ENCODE results near the gene ABI1.

Gene ABI1

DNA sequence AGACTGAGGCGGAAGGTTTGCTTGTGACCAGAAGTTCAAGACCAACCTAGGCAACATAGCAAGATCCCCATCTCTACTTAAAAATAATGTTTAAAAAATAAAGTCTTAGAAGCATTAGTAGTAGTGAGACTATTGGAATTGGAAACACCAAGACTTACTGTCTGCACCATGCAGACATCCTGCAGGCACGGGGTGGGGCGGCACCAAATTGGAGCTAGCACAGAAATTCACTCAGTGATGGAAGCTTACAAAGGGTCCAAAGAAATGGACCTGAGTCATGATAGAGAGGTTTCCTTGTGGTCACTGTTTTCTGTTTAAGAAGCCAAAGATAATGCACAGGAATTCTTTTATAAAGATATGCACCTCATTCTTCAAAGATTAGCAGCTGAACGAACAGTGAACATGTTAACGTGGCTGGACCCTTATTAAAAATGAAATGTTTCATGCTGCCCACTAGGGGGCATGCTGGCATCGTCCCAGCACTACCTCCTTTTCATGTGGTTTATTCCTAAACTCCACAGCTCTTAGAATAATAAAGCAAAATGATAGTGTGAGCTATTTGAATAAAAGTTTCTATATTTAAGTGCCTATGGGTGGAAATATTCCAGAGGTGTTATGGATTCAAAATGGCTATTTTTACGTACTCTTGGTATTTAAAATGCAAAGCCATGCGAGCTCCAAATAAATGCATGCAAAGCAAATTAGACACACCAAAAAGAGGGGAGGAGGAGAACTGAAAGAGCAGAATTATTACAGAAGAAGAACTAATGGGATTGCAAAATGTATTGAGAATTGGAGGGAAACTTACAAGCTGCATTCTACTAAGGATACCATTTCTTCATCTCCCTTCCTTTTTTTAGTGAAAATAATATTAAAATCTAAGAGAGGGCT is 134.7 kb downstream of the ABI1 start:
- H3K27ac ChIP-seq (ENCODE audit: low read length) = no peak overlapping the region
- H3K9me3 ChIP-seq (replicated peaks; ENCODE audit: insufficient read depth, low read length) = no peaks in the 10 kb centered on the region
- no peak overlapping the region for H3K4me3 ChIP-seq (ENCODE audit: low read length)
- H3K9ac ChIP-seq (ENCODE audit: low read length) = no peak overlapping the region
- H3K36me3 ChIP-seq (replicated peaks; ENCODE audit: insufficient read depth, low read length) = peaks cover 3% of the 10 kb centered on the region; the same call in 1 of the 2 replicates
- H2AFZ ChIP-seq (ENCODE audit: low read length) = no peak overlapping the region
- H3K27me3 ChIP-seq (replicated peaks; ENCODE audit: insufficient read depth, low read length) = no peaks in the 10 kb centered on the region
- no peaks in the 10 kb centered on the region for H3K9me2 ChIP-seq (replicated peaks; ENCODE audit: insufficient read depth, low read length)
- TF ChIP-seq, protein P1, sequence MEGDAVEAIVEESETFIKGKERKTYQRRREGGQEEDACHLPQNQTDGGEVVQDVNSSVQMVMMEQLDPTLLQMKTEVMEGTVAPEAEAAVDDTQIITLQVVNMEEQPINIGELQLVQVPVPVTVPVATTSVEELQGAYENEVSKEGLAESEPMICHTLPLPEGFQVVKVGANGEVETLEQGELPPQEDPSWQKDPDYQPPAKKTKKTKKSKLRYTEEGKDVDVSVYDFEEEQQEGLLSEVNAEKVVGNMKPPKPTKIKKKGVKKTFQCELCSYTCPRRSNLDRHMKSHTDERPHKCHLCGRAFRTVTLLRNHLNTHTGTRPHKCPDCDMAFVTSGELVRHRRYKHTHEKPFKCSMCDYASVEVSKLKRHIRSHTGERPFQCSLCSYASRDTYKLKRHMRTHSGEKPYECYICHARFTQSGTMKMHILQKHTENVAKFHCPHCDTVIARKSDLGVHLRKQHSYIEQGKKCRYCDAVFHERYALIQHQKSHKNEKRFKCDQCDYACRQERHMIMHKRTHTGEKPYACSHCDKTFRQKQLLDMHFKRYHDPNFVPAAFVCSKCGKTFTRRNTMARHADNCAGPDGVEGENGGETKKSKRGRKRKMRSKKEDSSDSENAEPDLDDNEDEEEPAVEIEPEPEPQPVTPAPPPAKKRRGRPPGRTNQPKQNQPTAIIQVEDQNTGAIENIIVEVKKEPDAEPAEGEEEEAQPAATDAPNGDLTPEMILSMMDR (IDR thresholded peaks at IDR 0.05; ENCODE audit: low read length) = peak; percentile 85
- no peak for TF ChIP-seq EZH2 (optimal IDR thresholded peaks at IDR 0.05; ENCODE audit: low read depth, low read length)
- no peak overlapping the region for H3K4me2 ChIP-seq (ENCODE audit: low read depth, low read length)
- H3K79me2 ChIP-seq (ENCODE audit: low read length) = peaks cover 5% of the 10 kb centered on the region; the same call in 1 of the 2 replicates
- peak; percentile 41 for DNase-seq
- no peaks in the 10 kb centered on the region for H3K4me1 ChIP-seq (ENCODE audit: low read length)
- peaks cover 4% of the 10 kb centered on the region; the same call in 1 of the 2 replicates for H3F3A ChIP-seq (ENCODE audit: insufficient read depth, low read length)
- H4K20me1 ChIP-seq (ENCODE audit: insufficient read depth, low read length) = no peaks in the 10 kb centered on the region

DNA sequence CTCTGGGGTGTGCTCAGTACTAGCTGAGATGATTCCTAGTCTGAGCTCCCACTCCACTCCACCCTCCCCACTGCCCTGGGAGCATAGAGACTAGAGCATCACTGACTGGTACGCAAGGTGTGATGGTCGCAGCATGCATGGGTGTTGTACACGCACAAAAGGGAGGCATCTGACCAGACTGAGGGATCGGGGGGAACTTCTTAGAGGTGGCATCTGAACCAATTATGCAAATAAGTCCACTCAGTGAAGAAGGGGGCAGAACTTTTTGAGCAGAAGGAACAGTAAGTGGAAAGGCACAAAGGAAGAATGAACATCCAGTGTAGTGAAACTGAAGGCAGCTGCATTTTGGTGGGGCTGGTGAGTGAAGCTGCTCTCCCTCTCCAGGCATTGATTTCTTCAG is 137.7 kb downstream of the ABI1 start:
- no peaks in the 10 kb centered on the region for H3K9me2 ChIP-seq (replicated peaks; ENCODE audit: insufficient read depth, low read length)
- no peak overlapping the region for H3K4me3 ChIP-seq (ENCODE audit: low read length)
- H3K9ac ChIP-seq (ENCODE audit: low read length) = no peak overlapping the region
- H3K36me3 ChIP-seq (replicated peaks; ENCODE audit: insufficient read depth, low read length) = no peaks in the 10 kb centered on the region; the same call in 1 of the 2 replicates
- H3K4me1 ChIP-seq (ENCODE audit: low read length) = no peaks in the 10 kb centered on the region
- TF ChIP-seq EZH2 (optimal IDR thresholded peaks at IDR 0.05; ENCODE audit: low read depth, low read length) = no peak
- TF ChIP-seq EZH2phosphoT487 (IDR thresholded peaks at IDR 0.05; ENCODE audit: low read length) = no peak
- TF ChIP-seq, protein P1 (IDR thresholded peaks at IDR 0.05; ENCODE audit: low read length) = no peak
- H3K27ac ChIP-seq (ENCODE audit: low read length) = no peak overlapping the region
- no peaks in the 10 kb centered on the region for H3K9me3 ChIP-seq (replicated peaks; ENCODE audit: insufficient read depth, low read length)
- peaks cover 4% of the 10 kb centered on the region for H3F3A ChIP-seq (ENCODE audit: insufficient read depth, low read length)
- no peak for DNase-seq
- H3K79me2 ChIP-seq (ENCODE audit: low read length) = peaks cover 17% of the 10 kb centered on the region; the same call in 1 of the 2 replicates
- H4K20me1 ChIP-seq (ENCODE audit: insufficient read depth, low read length) = no peaks in the 10 kb centered on the region
- H3K4me2 ChIP-seq (ENCODE audit: low read depth, low read length) = no peak overlapping the region
- H3K27me3 ChIP-seq (replicated peaks; ENCODE audit: insufficient read depth, low read length) = no peaks in the 10 kb centered on the region
- H2AFZ ChIP-seq (ENCODE audit: low read length) = no peak overlapping the region

DNA sequence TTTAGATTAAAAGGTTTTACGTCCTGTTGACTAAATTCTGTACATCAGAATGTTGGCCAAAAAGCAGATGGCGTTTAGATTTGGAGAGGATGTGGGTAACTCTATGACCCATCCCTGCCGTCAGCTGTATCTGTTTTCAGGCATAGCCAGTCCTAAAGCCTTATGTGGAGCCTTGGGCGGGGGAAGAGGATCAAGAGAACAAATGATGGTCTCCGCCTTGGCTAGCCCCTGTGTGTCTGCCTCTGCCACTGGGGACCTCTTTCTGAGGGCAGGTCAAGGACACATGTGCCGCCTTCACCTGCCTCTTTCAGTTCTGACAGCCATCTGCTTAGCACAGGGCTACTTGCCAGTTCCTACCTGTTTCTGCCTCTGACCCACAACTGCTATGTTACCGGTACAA is 139.2 kb downstream of the ABI1 start:
- Histone ChIP-seq H3K9me3 (replicated peaks; ENCODE audit: insufficient read depth, low read length) (no peaks in the 10 kb centered on the region), H3K4me3 (ENCODE audit: low read length) (no peak overlapping the region), H2AFZ (ENCODE audit: low read length) (no peak overlapping the region), H3K27ac (ENCODE audit: low read length) (no peak overlapping the region), H3K27me3 (replicated peaks; ENCODE audit: insufficient read depth, low read length) (no peaks in the 10 kb centered on the region), H3K79me2 (ENCODE audit: low read length) (peaks cover 16% of the 10 kb centered on the region), H3K36me3 (replicated peaks; ENCODE audit: insufficient read depth, low read length) (peaks cover 2% of the 10 kb centered on the region; the same call in 1 of the 2 replicates), H3K4me2 (ENCODE audit: low read depth, low read length) (no peak overlapping the region), H3K9me2 (replicated peaks; ENCODE audit: insufficient read depth, low read length) (no peaks in the 10 kb centered on the region), H3F3A (ENCODE audit: insufficient read depth, low read length) (peaks cover 4% of the 10 kb centered on the region), H3K9ac (ENCODE audit: low read length) (no peak overlapping the region), H4K20me1 (ENCODE audit: insufficient read depth, low read length) (no peaks in the 10 kb centered on the region), H3K4me1 (ENCODE audit: low read length) (no peaks in the 10 kb centered on the region)
- TF ChIP-seq EZH2 (optimal IDR thresholded peaks at IDR 0.05; ENCODE audit: low read depth, low read length) (no peak), EZH2phosphoT487 (IDR thresholded peaks at IDR 0.05; ENCODE audit: low read length) (no peak)
- TF ChIP-seq, protein P1 (IDR thresholded peaks at IDR 0.05; ENCODE audit: low read length) = no peak
- no peak for DNase-seq
